Adrenal gland (tissue), 5 donors: ENCODE results near the gene CELSR3.

Source experiments
- POLR2A ChIP-seq, 2 donors: fragments of 450-650 bp; IDR thresholded peaks; one replicate each; pipeline ENCODE4 v1.6.1; 2017; ENCODE audit warnings: antibody characterized with exemption in 2 of 2, mild to moderate bottlenecking in 2 of 2, moderate library complexity in 1 of 2
- TF ChIP-seq, protein P1 (sequence below), 6 experiments: fragments of 450-650 bp in 4 of 6; fragments of 200-600 bp in 2 of 6; sonication (generic) in 1 of 6; IDR thresholded peaks; 1 replicate in 5 of 6; 2 replicates in 1 of 6; pipeline versions ENCODE4 v1.5.1 to v1.8.0; 2016 to 2021; ENCODE audit warnings: antibody characterized with exemption in 6 of 6, mild to moderate bottlenecking in 2 of 6, moderate library complexity in 1 of 6
- donor health status: DM: no; HTN: no; CAD: no.

- TF ChIP-seq POLR2A (IDR thresholded peaks at IDR 0.05): no peak
- TF ChIP-seq, protein P1, sequence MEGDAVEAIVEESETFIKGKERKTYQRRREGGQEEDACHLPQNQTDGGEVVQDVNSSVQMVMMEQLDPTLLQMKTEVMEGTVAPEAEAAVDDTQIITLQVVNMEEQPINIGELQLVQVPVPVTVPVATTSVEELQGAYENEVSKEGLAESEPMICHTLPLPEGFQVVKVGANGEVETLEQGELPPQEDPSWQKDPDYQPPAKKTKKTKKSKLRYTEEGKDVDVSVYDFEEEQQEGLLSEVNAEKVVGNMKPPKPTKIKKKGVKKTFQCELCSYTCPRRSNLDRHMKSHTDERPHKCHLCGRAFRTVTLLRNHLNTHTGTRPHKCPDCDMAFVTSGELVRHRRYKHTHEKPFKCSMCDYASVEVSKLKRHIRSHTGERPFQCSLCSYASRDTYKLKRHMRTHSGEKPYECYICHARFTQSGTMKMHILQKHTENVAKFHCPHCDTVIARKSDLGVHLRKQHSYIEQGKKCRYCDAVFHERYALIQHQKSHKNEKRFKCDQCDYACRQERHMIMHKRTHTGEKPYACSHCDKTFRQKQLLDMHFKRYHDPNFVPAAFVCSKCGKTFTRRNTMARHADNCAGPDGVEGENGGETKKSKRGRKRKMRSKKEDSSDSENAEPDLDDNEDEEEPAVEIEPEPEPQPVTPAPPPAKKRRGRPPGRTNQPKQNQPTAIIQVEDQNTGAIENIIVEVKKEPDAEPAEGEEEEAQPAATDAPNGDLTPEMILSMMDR (IDR thresholded peaks at IDR 0.05): no peak
These were observed 28.9 kb downstream of the CELSR3 start for GRCh38 chr3:48633743-48634142.
